Measurements from ENCODE around the gene NOP53.
A peak's percentile ranks its signal among the peaks of the same experiment; 100 is the strongest.
"Not testable (repeated sequence)": the region's sequence is repeated elsewhere in the genome, so short reads cannot be mapped to it uniquely, and the experiment has no call there.

Gene NOP53

DNA sequence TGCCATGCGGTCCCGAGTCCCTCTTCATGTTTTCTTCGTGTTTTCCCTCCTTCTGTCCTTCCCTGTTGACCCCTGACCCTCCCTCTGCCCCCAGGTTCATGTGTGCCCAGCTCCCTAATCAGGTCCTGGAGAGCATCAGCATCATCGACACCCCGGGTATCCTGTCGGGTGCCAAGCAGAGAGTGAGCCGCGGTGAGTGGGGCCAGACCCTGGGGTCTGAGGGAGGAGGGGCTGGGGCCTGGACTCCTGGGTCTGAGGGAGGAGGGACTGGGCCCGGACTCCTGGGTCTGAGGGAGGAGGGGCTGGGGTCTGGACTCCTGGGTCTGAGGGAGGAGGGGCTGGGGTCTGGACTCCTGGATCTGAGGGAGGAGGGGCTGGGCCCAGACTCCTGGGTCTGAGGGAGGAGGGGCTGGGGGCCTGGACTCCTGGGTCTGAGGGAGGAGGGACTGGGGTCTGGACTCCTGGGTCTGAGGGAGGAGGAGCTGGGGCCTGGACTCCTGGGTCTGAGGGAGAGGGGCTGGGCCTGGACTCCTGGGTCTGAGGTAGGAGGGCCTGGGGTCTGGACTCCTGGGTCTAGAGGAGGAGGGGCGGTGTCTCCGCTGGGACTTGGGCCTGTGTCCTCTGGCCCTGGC, 26.8 kb upstream of the NOP53 start:
- not testable (repeated sequence) for DNase-seq

DNA sequence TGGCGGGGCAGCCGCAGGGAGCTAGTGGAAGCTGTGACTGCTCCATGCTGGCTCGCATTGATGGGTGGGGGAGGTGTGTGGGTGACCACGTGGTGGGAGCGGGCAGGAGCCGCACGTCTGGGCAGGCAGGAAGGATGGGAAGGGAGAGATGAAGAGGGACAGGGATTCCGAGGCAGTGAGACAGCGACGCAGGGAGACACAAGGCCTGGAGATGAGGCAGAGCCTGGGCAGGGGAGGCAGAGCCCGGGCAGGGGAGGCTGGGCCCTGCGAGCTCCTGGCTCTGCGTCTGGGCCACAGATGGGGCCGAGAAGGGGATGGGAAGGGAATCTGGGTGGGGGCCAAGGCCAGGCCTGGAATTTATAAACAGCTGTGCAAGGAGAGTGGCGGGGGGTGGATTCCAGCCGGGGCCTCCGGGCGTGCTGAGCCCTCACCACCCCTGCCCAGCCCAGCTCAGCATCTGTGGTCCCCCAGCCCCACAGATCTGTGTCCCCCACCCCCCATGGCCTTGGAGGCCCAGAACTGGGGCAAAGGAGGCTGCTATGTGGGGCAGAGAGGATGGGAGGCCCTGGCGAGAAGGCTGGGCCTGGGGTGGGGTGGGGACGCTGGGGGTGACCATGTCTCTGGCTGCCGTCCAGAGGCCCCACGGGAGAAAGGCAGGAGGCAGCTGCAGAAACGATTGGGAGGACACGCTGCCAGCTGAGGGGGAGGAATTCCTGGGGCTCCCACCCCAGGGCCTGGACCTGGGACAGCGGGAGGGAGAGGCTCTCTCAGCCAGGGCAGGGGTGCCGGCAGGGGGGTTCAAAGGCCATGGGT, 26.1 kb upstream of the NOP53 start:
- DNase-seq, result peak; percentile 100

DNA sequence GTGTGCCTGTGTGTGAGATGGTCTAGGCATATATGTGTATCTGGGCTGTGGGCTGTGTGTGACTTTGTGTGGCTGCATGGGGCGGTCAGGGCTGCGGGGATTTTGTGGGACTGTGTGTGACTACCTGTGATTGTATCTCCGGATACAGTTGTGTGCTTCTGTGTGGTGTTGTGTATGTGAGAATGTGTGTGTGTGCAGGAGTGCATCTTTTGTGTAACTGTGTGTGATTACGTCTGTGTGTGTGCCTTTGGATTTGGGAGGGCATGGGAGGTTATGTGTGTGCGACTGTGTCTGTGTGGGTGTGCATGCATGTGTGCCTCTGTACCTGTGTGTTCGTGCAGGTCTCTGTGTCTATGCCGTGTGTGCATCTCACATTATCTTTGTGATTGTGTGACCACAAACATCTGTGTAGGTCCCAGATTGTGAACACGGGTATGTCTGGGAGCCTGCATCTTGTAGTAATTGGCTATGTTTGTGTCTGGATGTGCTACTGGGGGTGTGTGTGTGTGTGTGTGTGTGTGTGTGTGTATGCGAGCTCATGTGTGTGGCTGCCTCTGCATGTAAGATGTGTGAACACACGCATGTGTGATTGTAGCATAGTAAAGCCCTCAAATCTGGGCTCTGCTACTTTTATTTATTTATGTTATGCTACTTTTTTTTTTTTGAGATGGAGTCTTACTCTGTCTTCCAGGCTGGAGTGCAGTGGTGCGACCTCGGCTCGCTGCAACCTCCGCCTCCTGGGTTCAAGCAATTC, 24.5 kb upstream of the NOP53 start:
- DNase-seq, result no peak

DNA sequence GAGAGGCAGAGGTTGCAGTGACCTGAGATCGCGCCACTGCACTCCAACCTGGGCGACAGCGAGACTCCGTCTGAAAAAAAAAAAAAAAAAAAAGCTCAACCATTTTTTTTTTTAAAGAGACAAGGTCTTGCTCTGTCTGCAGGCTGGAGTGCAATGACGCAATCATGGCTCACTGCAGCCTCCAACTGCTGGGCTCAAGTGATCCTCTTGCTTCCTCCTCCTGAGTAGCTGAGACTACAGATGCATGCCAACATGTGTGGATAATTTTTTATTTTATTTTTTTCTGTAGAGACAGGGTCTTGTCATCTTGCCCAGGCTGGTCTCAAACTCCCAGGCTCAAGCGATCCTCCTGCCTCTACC, 21.8 kb upstream of the NOP53 start:
- peak; percentile 90 for DNase-seq

DNA sequence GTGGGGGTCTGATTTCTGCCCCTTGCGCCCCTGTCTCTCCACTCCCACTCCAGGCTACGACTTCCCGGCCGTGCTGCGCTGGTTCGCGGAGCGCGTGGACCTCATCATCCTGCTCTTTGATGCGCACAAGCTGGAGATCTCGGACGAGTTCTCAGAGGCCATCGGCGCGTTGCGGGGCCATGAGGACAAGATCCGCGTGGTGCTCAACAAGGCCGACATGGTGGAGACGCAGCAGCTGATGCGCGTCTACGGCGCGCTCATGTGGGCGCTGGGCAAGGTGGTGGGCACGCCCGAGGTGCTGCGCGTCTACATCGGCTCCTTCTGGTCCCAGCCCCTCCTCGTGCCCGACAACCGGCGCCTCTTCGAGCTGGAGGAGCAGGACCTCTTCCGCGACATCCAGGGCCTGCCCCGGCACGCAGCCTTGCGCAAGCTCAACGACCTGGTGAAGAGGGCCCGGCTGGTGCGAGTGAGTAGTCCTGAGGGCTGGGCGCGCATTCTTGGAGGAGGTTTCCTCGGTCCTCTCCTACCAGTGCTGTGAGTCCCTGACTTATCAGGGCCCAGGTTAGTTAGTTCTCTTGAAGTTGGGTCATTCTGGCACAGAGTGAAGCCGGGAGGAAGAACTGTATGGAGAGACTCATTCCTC, 19.5 kb upstream of the NOP53 start:
- DNase-seq, result no peak

DNA sequence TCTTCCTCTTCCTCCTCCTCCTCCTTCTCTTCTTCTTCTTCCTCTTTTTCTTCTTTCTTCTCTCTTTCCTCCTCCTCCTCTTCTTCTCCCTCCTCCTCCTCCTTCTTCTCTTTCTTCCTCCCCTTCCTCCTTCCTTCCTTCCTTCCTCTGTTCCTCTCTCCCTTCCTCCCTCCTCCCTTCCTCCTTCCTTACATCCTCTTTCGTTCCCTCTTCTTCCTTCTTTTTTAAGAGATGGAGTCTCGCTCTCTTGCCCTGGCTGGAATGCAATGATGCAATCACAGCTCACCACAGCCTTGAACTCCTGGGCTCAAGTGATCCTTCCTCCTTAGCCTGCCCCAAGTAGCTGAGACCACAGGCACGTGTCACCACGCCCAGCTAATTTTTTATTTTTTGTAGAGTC, 18.9 kb upstream of the NOP53 start:
- DNase-seq, result peak; percentile 83

DNA sequence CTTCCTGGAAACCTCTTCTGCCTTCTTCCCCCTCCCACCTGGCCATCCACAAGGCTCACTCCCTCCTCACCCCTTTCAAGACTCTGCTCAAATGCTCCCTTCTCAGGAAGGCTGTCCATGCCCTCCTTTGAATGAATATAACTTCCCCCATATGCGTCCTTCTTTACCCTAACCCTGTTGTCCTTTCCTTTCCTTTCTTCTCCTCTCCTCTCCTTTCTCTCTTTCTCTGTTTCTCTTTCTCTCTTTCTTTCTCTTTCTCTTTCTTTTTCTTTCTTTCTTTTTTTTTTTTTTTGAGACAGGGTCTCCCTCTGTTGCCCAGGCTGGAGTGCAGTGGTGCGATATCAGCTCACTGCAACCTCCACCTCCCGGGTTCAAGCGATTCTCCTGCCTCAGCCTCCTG, 17.1 kb upstream of the NOP53 start:
- DNase-seq, result not testable (repeated sequence)

DNA sequence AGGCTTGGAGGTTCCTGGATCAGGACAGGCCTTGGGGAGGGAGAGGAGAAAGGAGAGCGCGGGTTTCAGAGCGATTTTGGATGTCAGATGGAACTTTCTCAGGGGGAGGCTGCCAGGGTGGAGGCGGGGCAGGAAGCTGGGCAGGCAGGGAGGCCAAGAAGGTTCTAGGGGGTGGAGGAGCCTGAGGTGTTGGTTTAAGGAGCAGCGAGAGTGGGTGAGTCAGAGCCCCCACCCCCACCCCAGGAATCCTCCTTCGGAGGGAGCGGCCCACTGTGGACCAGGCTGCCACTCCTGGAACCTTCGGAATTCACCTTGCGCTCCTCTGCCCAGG, 15.9 kb upstream of the NOP53 start:
- DNase-seq, result peak; percentile 96

DNA sequence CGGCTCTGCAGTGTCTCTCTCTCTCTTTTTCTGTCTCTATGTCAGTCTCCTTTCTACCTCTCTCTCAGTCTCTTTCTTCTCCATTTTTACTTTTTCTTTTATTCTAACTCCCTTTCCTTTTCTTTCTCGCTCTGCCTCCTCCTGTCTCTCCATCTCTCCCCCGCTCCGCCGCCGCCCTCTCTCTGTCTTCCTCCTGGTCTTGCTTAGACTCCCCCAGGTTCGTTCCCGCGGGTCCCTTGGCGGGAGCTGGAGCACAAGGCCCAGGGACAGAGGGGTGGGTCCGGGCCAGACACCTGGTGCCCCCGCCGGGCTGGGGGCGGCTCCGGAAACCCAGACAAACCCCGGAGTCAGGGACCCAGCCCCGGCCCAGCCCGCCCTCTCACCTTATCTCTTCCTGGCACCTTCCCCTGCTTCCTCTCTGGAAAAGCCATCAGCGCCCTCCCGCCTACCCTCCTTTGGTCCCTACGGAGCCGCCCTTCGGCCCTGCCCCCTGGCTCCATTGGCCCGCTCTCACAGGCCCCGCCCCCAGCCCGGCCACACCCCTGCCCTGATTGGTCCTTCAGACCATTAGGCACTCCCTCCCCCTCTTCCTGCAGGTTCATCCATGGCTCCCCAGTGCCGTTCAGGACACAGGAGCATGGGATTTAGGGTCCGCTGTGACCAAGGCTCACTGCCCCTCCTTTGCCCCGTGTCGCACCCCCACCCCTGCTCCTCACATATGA, 15.4 kb upstream of the NOP53 start:
- no peak for DNase-seq

DNA sequence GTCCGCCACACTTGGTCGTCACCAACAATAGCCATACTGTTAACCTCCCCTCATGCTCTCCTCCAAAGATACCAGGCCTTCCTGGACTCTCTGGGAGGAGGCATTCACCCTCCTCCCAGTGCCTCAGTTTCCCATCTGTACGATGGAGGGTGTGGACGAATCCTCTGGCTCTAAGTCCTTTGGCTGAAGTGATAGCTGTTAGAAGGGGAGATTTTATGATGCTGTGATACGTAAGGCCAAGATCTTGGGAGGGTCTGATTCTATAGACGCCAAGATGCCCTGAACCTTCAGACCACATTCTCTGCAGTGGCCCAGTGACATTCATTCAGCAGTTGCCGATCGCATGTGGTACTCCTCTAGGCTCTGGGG, 14.8 kb upstream of the NOP53 start:
- DNase-seq, result no peak

DNA sequence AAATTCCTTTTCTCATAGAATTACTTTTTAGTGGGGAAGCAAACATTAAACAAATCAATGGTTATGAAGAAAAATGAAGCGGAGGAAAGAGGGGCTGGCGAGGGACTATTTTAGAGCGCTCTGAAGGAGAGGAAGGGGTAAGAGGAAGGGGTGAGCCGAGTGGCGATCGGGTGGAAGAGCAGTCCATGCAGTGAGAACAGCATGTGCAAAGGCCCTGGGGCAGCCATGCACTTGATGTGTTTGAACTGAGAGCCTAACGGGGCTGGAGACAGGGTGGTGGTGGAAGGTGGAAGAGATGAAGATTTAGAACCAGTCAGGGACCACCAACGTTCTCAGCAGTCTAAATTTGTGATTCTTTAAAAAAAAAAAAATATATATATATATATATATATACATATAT, 14.4 kb upstream of the NOP53 start:
- no peak for DNase-seq

DNA sequence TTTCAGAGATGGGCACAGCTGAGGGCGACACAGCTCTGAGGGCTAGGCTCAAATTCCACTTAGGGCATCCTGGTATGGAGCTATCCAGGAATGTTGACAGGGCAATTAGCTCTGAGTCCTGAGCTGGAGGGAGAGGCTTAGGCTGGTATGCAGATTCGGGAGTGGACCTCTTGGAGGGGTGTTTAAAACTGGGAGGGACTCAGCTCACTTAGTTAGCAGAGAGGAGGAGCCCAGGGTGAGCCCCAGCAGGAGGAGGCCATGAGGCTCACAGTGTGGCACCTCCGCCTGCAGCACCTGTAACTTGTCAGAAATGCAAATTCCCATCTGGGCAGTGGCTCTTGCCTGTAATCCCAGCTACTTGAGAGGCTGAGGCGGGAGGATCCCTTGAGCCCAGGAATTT, 10.2 kb upstream of the NOP53 start:
- DNase-seq, result no peak

DNA sequence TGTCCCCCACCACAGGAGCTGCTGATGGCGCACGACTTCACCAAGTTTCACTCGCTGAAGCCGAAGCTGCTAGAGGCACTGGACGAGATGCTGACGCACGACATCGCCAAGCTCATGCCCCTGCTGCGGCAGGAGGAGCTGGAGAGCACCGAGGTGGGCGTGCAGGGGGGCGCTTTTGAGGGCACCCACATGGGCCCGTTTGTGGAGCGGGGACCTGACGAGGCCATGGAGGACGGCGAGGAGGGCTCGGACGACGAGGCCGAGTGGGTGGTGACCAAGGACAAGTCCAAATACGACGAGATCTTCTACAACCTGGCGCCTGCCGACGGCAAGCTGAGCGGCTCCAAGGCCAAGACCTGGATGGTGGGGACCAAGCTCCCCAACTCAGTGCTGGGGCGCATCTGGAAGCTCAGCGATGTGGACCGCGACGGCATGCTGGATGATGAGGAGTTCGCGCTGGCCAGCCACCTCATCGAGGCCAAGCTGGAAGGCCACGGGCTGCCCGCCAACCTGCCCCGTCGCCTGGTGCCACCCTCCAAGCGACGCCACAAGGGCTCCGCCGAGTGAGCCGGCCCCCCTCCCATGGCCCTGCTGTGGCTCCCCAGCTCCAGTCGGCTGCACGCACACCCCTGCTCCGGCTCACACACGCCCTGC, 4.4 kb upstream of the NOP53 start:
- no peak for DNase-seq

DNA sequence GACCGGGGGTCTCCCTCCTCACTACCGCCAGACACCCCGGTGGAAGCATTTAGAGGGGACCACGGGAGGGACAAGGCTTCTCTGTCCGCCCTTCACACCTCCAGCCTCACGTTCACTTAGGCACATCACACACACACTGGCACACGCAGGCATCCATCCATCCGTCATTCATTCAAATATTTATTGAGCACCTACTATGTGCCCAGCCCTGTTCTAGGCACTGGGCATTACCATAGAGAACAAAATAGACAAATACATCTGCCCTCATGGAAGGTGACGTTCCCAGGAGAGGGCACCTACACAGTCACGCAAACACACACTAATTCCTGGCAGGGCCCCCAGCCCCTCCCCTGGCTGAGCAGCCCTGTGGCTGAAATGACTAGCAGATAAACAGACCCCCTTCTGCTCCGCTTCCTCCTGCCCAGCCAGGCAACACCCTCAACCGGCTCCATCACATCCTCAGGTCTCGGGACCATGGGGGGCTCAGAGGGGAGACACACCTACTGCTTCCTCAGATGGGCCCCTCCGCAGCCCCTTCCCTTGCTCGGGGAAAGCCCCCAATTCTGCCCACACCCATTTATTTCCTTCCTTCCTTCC, 3.7 kb upstream of the NOP53 start:
- no peak for DNase-seq

DNA sequence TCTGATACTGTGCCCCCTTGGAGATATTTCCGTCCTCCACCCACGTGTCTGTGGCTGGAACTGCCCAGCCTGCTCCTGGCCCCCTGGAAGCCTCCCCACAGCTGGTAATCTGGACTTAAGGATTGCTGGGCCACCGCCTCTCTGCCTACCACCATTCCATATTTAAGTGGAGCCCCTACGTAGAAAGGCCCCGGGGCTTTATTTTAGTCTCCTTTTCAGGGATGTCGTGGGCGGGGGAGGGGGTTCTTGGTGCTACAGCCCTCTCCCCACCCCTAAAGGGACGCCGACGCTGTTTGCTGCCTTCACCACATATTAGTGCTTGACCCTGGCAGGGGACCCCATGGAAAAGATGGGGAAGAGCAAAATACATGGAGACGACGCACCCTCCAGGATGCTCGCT, 2.7 kb upstream of the NOP53 start:
- DNase-seq, result no peak

DNA sequence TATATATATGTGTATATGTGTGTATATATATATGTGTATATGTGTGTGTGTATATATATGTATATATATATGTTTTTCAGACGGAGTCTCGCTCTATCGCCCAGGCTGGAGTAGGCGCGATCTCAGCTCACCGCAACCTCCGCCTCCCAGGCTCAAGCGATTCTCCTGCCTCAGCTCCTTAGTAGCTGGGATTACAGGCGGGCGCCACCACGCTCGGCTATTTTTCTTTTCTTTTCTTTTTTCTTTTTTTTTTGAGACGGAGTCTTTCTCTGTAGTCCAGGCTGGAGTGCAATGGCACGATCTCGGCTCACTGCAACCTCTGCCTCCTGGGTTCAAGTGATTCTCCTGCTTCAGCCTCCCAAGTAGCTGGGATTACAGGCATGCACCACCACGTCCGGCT, 783 bp downstream of the NOP53 start:
- not testable (repeated sequence) for DNase-seq

DNA sequence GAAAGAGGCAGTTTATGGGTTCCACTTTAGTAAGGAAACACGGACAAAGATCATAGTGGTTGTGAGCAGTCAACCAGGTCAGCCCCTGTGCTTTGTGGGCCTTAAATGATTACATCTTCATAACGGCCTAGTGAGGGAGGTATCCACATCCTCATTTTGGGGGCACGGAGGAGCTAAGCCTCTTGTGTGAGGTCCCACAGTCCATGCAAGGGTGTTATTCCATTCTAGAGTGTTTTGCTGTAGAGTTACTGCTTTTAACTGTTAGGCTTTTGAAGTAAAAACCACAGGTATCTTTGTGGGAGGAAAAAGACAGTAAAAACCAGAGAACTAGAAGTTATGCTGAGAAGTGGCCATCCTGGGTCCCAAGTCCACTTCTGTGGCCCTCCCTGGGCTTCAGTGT, 4.0 kb downstream of the NOP53 start:
- no peak for DNase-seq

DNA sequence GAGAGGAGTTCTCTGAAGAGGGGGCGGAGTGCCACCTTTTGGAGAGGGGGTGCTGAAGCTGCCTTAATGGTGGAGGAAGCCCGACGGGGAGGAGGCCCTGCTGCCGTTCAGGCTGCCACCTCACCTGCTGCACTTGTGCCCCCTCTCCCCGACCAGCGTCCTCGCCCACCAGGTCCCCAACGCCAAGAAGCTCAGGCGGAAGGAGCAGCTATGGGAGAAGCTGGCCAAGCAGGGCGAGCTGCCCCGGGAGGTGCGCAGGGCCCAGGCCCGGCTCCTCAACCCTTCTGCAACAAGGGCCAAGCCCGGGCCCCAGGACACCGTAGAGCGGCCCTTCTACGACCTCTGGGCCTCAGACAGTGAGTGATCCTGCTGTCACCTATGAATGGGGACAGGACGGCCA, 5.4 kb downstream of the NOP53 start:
- no peak for DNase-seq

DNA sequence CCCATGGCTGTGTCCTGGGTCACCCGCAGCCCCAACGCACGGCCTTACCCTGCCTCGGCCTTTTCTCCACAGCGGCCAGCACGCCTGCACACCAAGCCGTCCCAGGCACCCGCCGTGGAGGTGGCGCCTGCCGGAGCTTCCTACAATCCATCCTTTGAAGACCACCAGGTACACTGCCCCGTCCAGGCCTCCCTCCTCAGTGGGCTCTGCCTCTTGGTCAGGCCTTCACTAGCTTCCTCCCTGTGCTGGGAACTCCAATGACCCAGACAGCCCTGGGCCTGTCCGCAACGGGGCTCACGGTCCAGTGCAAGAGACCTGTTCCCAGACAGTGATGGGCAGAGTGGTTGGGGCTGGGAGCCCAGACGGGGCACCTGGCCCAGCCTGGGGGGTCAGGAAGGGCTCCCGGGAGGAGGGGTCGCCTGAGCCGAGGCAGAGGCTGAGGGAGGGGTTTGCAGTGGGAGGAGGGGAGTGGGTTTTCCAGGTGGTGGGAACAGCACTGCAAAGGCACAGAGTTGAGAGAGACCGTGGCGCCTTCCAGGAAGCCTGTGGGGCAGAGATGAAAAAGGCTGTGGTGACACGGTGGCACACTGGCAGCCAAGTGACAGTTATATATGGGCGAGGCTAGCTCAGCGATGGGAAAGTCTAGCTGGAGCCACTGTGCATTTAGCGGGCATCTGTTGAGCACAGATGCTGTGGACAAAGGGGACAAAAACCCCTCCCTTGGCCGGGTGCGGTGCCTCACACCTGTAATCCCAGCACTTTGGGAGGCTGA, 7.3 kb downstream of the NOP53 start:
- DNase-seq, result no peak

DNA sequence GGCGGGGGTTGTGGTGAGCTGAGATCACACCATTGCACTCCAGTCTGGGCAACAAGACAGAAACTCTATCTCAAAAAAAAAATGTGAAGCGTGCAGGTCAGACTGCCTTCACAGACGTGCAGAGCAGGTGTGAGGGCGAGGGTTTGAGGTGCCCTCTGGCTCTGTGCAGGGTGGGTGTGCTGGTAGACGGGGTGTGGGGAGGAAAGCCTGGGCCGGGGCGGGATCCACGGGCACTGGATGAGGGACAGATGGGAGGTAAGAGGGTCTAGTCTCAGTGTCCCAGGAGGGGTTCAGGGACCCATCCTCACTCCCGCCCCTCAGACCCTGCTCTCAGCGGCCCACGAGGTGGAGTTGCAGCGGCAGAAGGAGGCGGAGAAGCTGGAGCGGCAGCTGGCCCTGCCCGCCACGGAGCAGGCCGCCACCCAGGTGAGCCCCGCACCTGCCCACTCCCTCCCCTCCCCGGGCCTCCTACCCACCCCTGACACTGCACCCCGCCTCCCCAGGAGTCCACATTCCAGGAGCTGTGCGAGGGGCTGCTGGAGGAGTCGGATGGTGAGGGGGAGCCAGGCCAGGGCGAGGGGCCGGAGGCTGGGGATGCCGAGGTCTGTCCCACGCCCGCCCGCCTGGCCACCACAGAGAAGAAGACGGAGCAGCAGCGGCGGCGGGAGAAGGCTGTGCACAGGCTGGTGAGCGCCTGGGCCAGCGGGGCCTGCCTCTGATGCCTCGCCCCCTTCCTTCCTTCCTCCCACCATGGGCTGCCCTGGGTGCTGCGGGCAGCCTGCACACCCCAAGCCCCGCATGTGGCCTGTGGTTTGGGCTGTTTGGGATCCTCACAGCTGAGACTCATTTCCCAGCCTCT, 9.1 kb downstream of the NOP53 start:
- DNase-seq, result no peak
